ENCODE measurements around the gene KIAA1191. TPM values are rescaled to one million over a fixed set of nuclear protein-coding genes. Genes with fewer than 3 reads are reported as not detected.
A peak's percentile ranks its signal among the peaks of the same experiment; 100 is the strongest.

The KIAA1191 gene
- total RNA-seq, 1 experiment from 2014 or later: 128 TPM

- H4K91ac ChIP-seq (ENCODE audit: insufficient read length, low read depth, low read length): no peak overlapping the region
- no peak overlapping the region for H2BK12ac ChIP-seq (ENCODE audit: insufficient read length, low read depth, low read length)
- H3K79me2 ChIP-seq (ENCODE audit: insufficient read depth, low read length): no peaks in the 10 kb centered on the region
- no peaks in the 10 kb centered on the region for H3K27me3 Mint-ChIP-seq (ENCODE audit: low read depth)
- H3K4ac ChIP-seq (ENCODE audit: low read depth, low read length): no peak overlapping the region
- H3K14ac ChIP-seq (ENCODE audit: insufficient read depth, low read length): no peak overlapping the region
- no peak overlapping the region for H2BK20ac ChIP-seq (ENCODE audit: low read depth, low read length, poor library complexity, severe bottlenecking)
- H3K9ac ChIP-seq (ENCODE audit: extremely low read depth, insufficient read length, low read length): no peak overlapping the region
- no peak overlapping the region for H2BK5ac ChIP-seq (ENCODE audit: insufficient read length, low read length)
- H3K23me2 ChIP-seq (ENCODE audit: insufficient read length, low read depth, low read length, poor library complexity, severe bottlenecking): no peaks in the 10 kb centered on the region
- H3T11ph ChIP-seq (ENCODE audit: low read length): no peak overlapping the region
- H3K79me1 ChIP-seq (ENCODE audit: insufficient read depth, low read depth, low read length, poor library complexity, severe bottlenecking): no peaks in the 10 kb centered on the region
- no peak overlapping the region for H4K8ac ChIP-seq (replicated peaks; ENCODE audit: insufficient read length, low read depth, low read length)
- H3K36me3 Mint-ChIP-seq (ENCODE audit: insufficient read depth in 1 of 3, low read depth in 3 of 3): peaks cover 0 to 10% (median 5%) of the 10 kb centered on the region in 3 experiments; a peak in 3 of 7 replicates
- no peak overlapping the region for H2BK15ac ChIP-seq (ENCODE audit: low read depth, low read length)
- no peak overlapping the region for H3K56ac ChIP-seq (ENCODE audit: insufficient read length, low read depth, low read length)
- H3K4me2 ChIP-seq (ENCODE audit: insufficient read depth, insufficient read length, low read length): no peak overlapping the region
- no CpG with 5 or more reads among the region's 4 CpGs for WGBS (ENCODE audit: extremely low coverage, insufficient read length, low lambda C conversion rate)
- H3K4me1 ChIP-seq (ENCODE audit: insufficient read depth, low read length): no peaks in the 10 kb centered on the region
- H2BK120ac ChIP-seq (ENCODE audit: low read depth, low read length, poor library complexity, severe bottlenecking): no peak overlapping the region
- no peak overlapping the region for H3K23ac ChIP-seq (ENCODE audit: insufficient read length, low read depth, low read length)
- H3K27me3 ChIP-seq (ENCODE audit: insufficient read depth, low read length): no peaks in the 10 kb centered on the region
- H2AFZ ChIP-seq (ENCODE audit: low read length): no peak overlapping the region
- no peak overlapping the region for H3K18ac ChIP-seq (ENCODE audit: insufficient read length, low read depth, low read length)
- no peaks in the 10 kb centered on the region for H4K20me1 ChIP-seq (ENCODE audit: control insufficient read depth, insufficient read depth, insufficient read length)
- H3K4me1 Mint-ChIP-seq: peaks cover 7% of the 10 kb centered on the region in 2 experiments; a peak in 2 of 4 replicates
- H3K4me3 Mint-ChIP-seq: no peak overlapping the region
- no peak overlapping the region for H3K27ac ChIP-seq (ENCODE audit: insufficient read length, low read depth, low read length)
- H2AK5ac ChIP-seq (ENCODE audit: insufficient read length, low read length): no peak overlapping the region
- H3K9me3 ChIP-seq (ENCODE audit: control insufficient read depth, low read depth, low read length): no peaks in the 10 kb centered on the region
- H4K5ac ChIP-seq (ENCODE audit: insufficient read length, low read depth, low read length): no peak overlapping the region
- no peaks in the 10 kb centered on the region for H3K9me3 Mint-ChIP-seq
- H3K27ac Mint-ChIP-seq: peak overlapping the region in 1 of 3 experiments; percentile 29; a peak in 2 of 7 replicates
- TF ChIP-seq, protein P1, sequence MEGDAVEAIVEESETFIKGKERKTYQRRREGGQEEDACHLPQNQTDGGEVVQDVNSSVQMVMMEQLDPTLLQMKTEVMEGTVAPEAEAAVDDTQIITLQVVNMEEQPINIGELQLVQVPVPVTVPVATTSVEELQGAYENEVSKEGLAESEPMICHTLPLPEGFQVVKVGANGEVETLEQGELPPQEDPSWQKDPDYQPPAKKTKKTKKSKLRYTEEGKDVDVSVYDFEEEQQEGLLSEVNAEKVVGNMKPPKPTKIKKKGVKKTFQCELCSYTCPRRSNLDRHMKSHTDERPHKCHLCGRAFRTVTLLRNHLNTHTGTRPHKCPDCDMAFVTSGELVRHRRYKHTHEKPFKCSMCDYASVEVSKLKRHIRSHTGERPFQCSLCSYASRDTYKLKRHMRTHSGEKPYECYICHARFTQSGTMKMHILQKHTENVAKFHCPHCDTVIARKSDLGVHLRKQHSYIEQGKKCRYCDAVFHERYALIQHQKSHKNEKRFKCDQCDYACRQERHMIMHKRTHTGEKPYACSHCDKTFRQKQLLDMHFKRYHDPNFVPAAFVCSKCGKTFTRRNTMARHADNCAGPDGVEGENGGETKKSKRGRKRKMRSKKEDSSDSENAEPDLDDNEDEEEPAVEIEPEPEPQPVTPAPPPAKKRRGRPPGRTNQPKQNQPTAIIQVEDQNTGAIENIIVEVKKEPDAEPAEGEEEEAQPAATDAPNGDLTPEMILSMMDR (conservative IDR thresholded peaks at IDR 0.05): no peak
- DNase-seq: no peak
These were observed 48.2 kb upstream of the KIAA1191 start for GRCh38 chr5:176409765-176410164.

Measured in H9 (cell line).